Measurements from ENCODE around the gene GJB1. TPM values are rescaled to one million over a fixed set of nuclear protein-coding genes. Genes with fewer than 3 reads are reported as not detected.

The GJB1 gene
- total and polyA plus RNA-seq, 11 donors: not detected

GRCh38 chrX:71181910-71182799 lies 40.9 kb upstream of the GJB1 start:
- Histone ChIP-seq H3K27me3 (peaks cover 0 to 16% (median 0%) of the 10 kb centered on the region in 9 donors), H3K9me3 (no peaks in the 10 kb centered on the region), H3K36me3 (no peaks in the 10 kb centered on the region), H3K4me3 (peak overlapping the region in 11 of 12 donors; percentile 12 to 69 (median 54)), H3K27ac (peak overlapping the region; percentile 77 to 95 (median 86)), H3K4me1 (peaks cover 0 to 12% (median 0%) of the 10 kb centered on the region in 12 donors)
- ATAC-seq (peak; percentile 92 to 98 (median 94)), DNase-seq (peak; percentile 81 to 90 (median 89))
- 1 to 43% (median 19%) methylated on average over 42 of the region's 42 CpGs for WGBS, 4 donors
- intact Hi-C loops (cut with DNase I): loop anchor here in 4 of 10 donors (1.0 to 5.0 kb wide), 4 partner anchors 73 to 113 kb away; partner anchors contain the start of genes FOXO4 (in 3 of the 4), NONO (in 1 of the 4), SNX12 (in 1 of the 4) and ZMYM3 (in 1 of the 4)
- TF ChIP-seq CTCF (IDR thresholded peaks at IDR 0.05): no peak
- peak in 1 of 2 donors; percentile 88 for TF ChIP-seq POLR2A (IDR thresholded peaks at IDR 0.05)

- peak overlapping the region in 8 of 12 donors; percentile 80 to 95 (median 86) for H3K27ac ChIP-seq
- TF ChIP-seq POLR2A (IDR thresholded peaks at IDR 0.05) (no peak), CTCF (IDR thresholded peaks at IDR 0.05) (no peak)
- DNase-seq (no peak), ATAC-seq (no peak)
- H3K27me3 ChIP-seq: peaks cover 0 to 13% (median 0%) of the 10 kb centered on the region in 9 donors
- intact Hi-C loops (cut with DNase I): loop anchor here in 4 of 10 donors (1.0 to 5.0 kb wide), 4 partner anchors 72 to 114 kb away; partner anchors contain the start of genes FOXO4 (in 3 of the 4), NONO (in 1 of the 4), SNX12 (in 1 of the 4) and ZMYM3 (in 1 of the 4)
- H3K36me3 ChIP-seq: no peaks in the 10 kb centered on the region
- H3K9me3 ChIP-seq: no peaks in the 10 kb centered on the region
- H3K4me3 ChIP-seq: peak overlapping the region in 9 of 12 donors; percentile 5 to 69 (median 54)
- WGBS, 4 donors: 37 to 43% (median 41%) methylated on average over 2 of the region's 2 CpGs
- peaks cover 0 to 12% (median 0%) of the 10 kb centered on the region in 12 donors for H3K4me1 ChIP-seq
Measured at GRCh38 chrX:71182871-71183270, 40.2 kb upstream of the GJB1 start.

- ATAC-seq (no peak), DNase-seq (no peak)
- peaks cover 0 to 13% (median 0%) of the 10 kb centered on the region in 9 donors for H3K27me3 ChIP-seq
- H3K9me3 ChIP-seq: no peaks in the 10 kb centered on the region
- 61 to 68% (median 64%) methylated on average over 6 of the region's 6 CpGs for WGBS, 4 donors
- no peaks in the 10 kb centered on the region for H3K36me3 ChIP-seq
- intact Hi-C loops (cut with DNase I): loop anchor here in 4 of 10 donors (2.0 to 5.0 kb wide), 3 partner anchors 71 to 115 kb away; partner anchors contain the start of genes FOXO4 (in 3 of the 4), SNX12 (in 1 of the 4) and ZMYM3 (in 1 of the 4)
- H3K27ac ChIP-seq: no peak overlapping the region
- peaks cover 0 to 12% (median 0%) of the 10 kb centered on the region in 12 donors for H3K4me1 ChIP-seq
- no peak overlapping the region for H3K4me3 ChIP-seq
- no peak for TF ChIP-seq POLR2A (IDR thresholded peaks at IDR 0.05)
- TF ChIP-seq CTCF (IDR thresholded peaks at IDR 0.05): no peak
Measured at GRCh38 chrX:71183341-71183740, 39.7 kb upstream of the GJB1 start.

GRCh38 chrX:71184092-71184491 lies 38.9 kb upstream of the GJB1 start:
- Histone ChIP-seq H3K4me3 (no peak overlapping the region), H3K27ac (no peak overlapping the region), H3K4me1 (peaks cover 0 to 12% (median 0%) of the 10 kb centered on the region in 12 donors), H3K9me3 (no peaks in the 10 kb centered on the region), H3K36me3 (no peaks in the 10 kb centered on the region), H3K27me3 (peaks cover 0 to 13% (median 0%) of the 10 kb centered on the region in 9 donors)
- TF ChIP-seq POLR2A (IDR thresholded peaks at IDR 0.05) (no peak), CTCF (IDR thresholded peaks at IDR 0.05) (no peak)
- WGBS, 4 donors: 29 to 52% (median 41%) methylated on average over 5 of the region's 5 CpGs
- no peak for ATAC-seq
- no peak for DNase-seq
- intact Hi-C loops (cut with DNase I): loop anchor here in 3 of 10 donors (5.0 kb wide), 1 partner anchor 87 kb away; the partner anchor contains the start of gene FOXO4 (in 3 of the 3)

Measured in heart left ventricle (tissue), 16 donors.